ENCODE data around the gene TMC4.

- TF ChIP-seq, protein P1, sequence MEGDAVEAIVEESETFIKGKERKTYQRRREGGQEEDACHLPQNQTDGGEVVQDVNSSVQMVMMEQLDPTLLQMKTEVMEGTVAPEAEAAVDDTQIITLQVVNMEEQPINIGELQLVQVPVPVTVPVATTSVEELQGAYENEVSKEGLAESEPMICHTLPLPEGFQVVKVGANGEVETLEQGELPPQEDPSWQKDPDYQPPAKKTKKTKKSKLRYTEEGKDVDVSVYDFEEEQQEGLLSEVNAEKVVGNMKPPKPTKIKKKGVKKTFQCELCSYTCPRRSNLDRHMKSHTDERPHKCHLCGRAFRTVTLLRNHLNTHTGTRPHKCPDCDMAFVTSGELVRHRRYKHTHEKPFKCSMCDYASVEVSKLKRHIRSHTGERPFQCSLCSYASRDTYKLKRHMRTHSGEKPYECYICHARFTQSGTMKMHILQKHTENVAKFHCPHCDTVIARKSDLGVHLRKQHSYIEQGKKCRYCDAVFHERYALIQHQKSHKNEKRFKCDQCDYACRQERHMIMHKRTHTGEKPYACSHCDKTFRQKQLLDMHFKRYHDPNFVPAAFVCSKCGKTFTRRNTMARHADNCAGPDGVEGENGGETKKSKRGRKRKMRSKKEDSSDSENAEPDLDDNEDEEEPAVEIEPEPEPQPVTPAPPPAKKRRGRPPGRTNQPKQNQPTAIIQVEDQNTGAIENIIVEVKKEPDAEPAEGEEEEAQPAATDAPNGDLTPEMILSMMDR (IDR thresholded peaks at IDR 0.05): no peak
- TF ChIP-seq POLR2A (IDR thresholded peaks at IDR 0.05): no peak
These were observed 32.0 kb upstream of the TMC4 start for GRCh38 chr19:54204767-54205468.

Data from adrenal gland (tissue), 5 donors.